Vagina (tissue), 2 donors: ENCODE results near the gene C3orf22.
"Not testable (repeated sequence)": the region's sequence is repeated elsewhere in the genome, so short reads cannot be mapped to it uniquely, and the experiment has no call there.

Experiments
- CTCF ChIP-seq, 3 experiments: fragments of 450-650 bp in 2 of 3; fragments of 200-600 bp in 1 of 3; sonication (generic) in 1 of 3; IDR thresholded peaks; one replicate each; pipeline ENCODE4 v1.5.1; 2017 to 2019; ENCODE audit warnings: antibody characterized with exemption in 3 of 3, mild to moderate bottlenecking in 2 of 3, moderate library complexity in 2 of 3
- POLR2A ChIP-seq, 2 donors: fragments of 450-650 bp; IDR thresholded peaks; one replicate each; pipeline ENCODE4 v1.6.1; 2017; ENCODE audit warnings: antibody characterized with exemption in 2 of 2, mild to moderate bottlenecking in 2 of 2, moderate library complexity in 2 of 2

- TF ChIP-seq POLR2A, CTCF (IDR thresholded peaks at IDR 0.05): not testable (repeated sequence)
These were observed 36.7 kb upstream of the C3orf22 start for GRCh38 chr3:126595479-126595878.
